GM18951 (cell line): ENCODE results near the gene P2RX3.

ENCODE experiments used
- POLR2A ChIP-seq: IDR thresholded peaks from 4 replicates; pipeline ENCODE4 v1.6.1; 2011; ENCODE audit warnings: mild to moderate bottlenecking; ENCODE audit not compliant: insufficient read length, insufficient read depth; ENCODE audit errors: extremely low read depth
- in situ Hi-C: fragments of 300-500 bp; cut with MboI; formaldehyde crosslinking; loops from one replicate; pipeline ENCODE4 v1.12.0; 2022; ENCODE audit warnings: low sequenced_read_pairs, mixed read lengths, inconsistent platforms; ENCODE audit not compliant: unreplicated experiment

Gene P2RX3

DNA sequence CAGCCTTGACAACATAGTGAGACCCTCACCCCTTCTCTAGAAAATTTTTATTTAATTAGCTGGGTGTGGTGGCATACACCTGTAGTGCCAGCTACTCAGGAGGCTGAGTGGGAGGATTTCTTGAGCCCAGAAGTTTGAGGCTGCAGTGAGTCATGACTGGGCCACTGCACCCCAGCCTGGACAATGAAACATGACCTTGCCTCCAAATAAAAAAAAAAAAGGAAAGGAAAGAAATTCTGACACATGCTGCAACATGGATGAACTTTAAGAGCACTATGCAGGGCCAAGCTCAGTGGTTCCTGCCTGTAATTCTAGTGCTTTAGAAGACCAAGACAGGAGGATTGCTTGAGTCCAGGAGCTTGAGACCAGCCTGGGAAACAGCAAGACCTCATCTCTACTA is 80.0 kb downstream of the P2RX3 start:
- no peak for TF ChIP-seq POLR2A
- in situ Hi-C loops, result no loop called here

DNA sequence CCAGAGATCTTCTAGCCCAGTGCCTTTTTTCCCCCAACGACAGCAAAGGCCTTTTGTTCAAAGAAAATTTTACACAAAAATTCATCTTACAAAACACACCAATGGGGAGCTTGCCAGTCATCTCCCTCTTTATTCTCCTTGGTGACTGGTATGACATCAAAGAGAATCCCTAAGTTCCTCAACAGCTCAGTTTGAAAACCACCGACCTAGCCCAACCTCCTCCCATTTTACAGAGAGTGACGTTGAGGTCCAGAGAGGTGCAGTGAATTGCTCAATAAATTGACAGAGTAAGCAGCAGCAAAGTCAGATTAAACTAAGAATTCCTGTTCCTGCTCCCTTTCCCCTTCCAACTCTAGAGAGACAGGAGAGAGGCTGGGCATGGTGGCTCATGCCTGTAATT is 81.0 kb downstream of the P2RX3 start:
- TF ChIP-seq POLR2A, result no peak
- in situ Hi-C loops, result no loop called here

DNA sequence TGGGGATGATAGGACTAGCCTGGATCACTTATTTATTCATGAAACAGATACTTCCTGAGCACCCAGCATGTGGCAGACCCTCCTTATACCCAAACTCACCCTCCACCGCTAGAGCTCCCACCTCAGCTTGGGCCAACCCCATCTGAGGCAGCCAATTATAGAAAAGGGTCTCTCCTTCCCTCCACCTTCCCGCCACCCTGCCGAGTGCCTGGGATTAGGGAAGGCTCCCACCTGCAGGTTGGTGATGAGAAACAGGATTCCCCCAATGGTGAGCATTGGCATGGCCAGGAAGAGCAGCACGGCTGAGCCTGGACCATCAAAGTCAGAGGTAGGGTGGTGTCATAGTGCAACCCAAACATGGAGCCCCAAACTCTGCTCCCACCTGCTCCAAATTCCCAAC is 82.9 kb downstream of the P2RX3 start:
- peak; percentile 25 for TF ChIP-seq POLR2A
- in situ Hi-C loops, result no loop called here

DNA sequence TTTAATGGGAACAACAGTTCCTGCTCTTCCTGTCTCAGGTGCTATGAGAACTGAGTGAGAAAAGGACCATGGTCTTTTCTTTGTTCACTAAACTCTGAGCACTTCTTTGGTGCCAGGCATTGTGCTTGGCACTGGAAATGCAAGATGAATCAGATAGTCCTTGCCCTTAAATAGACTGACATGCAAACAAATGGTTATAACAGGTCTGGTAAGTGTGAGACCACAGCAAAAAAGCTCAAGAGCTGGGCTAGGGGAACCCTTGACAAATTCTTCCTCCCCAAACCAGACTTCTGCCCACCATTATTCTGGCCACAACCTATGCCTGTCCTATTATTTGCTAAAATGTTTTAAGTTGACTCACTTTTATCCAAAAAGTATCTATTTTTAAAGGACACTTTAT is 83.7 kb downstream of the P2RX3 start:
- in situ Hi-C loops, result no loop called here
- TF ChIP-seq POLR2A, result no peak
